ENCODE results near the gene LARP1.
"Not testable (repeated sequence)": the region's sequence is repeated elsewhere in the genome, so short reads cannot be mapped to it uniquely, and the experiment has no call there.

Gene LARP1

GRCh38 chr5:154829589-154830218 is 74.5 kb downstream of the LARP1 start:
- DNase-seq (ENCODE audit: low read depth), result peak; percentile 37

- DNase-seq (ENCODE audit: low read depth), result no peak
Observed at GRCh38 chr5:154830219-154830595, 75.0 kb downstream of the LARP1 start.

- DNase-seq (ENCODE audit: low read depth), result no peak
Observed at GRCh38 chr5:154830596-154830995, 75.4 kb downstream of the LARP1 start.

- no peak for DNase-seq (ENCODE audit: low read depth)
Observed at GRCh38 chr5:154831451-154831850, 76.3 kb downstream of the LARP1 start.

GRCh38 chr5:154832804-154833203 is 77.6 kb downstream of the LARP1 start:
- DNase-seq (ENCODE audit: low read depth), result not testable (repeated sequence)

GRCh38 chr5:154834053-154834452 is 78.9 kb downstream of the LARP1 start:
- DNase-seq (ENCODE audit: low read depth), result no peak

GRCh38 chr5:154835701-154836052 is 80.5 kb downstream of the LARP1 start:
- DNase-seq (ENCODE audit: low read depth), result not testable (repeated sequence)

- no peak for DNase-seq (ENCODE audit: low read depth)
Observed at GRCh38 chr5:154836225-154836624, 81.0 kb downstream of the LARP1 start.

- no peak for DNase-seq (ENCODE audit: low read depth)
Observed at GRCh38 chr5:154837009-154837901, 82.1 kb downstream of the LARP1 start.

- DNase-seq (ENCODE audit: low read depth), result no peak
Observed at GRCh38 chr5:154840435-154841272, 85.5 kb downstream of the LARP1 start.

GRCh38 chr5:154841273-154841661 is 86.1 kb downstream of the LARP1 start:
- DNase-seq (ENCODE audit: low read depth), result no peak

- no peak for DNase-seq (ENCODE audit: low read depth)
Observed at GRCh38 chr5:154842689-154843530, 87.7 kb downstream of the LARP1 start.

- DNase-seq (ENCODE audit: low read depth), result no peak
Observed at GRCh38 chr5:154844809-154845208, 89.6 kb downstream of the LARP1 start.

- DNase-seq (ENCODE audit: low read depth), result no peak
Observed at GRCh38 chr5:154849264-154849785, 94.1 kb downstream of the LARP1 start.

- no peak for DNase-seq (ENCODE audit: low read depth)
Observed at GRCh38 chr5:154849791-154850201, 94.6 kb downstream of the LARP1 start.

- no peak for DNase-seq (ENCODE audit: low read depth)
Observed at GRCh38 chr5:154850255-154851062, 95.3 kb downstream of the LARP1 start, which contains the start of gene FAXDC2. Gene FAXDC2, minus strand, starts transcription at chr5:154850603. Its CDS starts 12,425 bp downstream, at chr5:154838178.

GRCh38 chr5:154851351-154851750 is 96.2 kb downstream of the LARP1 start:
- no peak for DNase-seq (ENCODE audit: low read depth)

GRCh38 chr5:154857530-154858296 is 102.5 kb downstream of the LARP1 start:
- peak; percentile 91 for DNase-seq (ENCODE audit: low read depth)

GRCh38 chr5:154858297-154858971 is 103.3 kb downstream of the LARP1 start, which contains the start of gene CNOT8:
Gene CNOT8, plus strand, starts transcription at chr5:154858627. Its CDS starts 4,652 bp downstream, at chr5:154863279.
- peak; percentile 89 for DNase-seq (ENCODE audit: low read depth)
